ENCODE data around the gene EPN3. TPM values are rescaled to one million over a fixed set of nuclear protein-coding genes. Genes with fewer than 3 reads are reported as not detected.

Gene EPN3
- polyA plus RNA-seq, 1 donor (not counting 4 experiments of a cell fraction or from before 2014, with no cell fraction given) = 66.7 TPM

DNA sequence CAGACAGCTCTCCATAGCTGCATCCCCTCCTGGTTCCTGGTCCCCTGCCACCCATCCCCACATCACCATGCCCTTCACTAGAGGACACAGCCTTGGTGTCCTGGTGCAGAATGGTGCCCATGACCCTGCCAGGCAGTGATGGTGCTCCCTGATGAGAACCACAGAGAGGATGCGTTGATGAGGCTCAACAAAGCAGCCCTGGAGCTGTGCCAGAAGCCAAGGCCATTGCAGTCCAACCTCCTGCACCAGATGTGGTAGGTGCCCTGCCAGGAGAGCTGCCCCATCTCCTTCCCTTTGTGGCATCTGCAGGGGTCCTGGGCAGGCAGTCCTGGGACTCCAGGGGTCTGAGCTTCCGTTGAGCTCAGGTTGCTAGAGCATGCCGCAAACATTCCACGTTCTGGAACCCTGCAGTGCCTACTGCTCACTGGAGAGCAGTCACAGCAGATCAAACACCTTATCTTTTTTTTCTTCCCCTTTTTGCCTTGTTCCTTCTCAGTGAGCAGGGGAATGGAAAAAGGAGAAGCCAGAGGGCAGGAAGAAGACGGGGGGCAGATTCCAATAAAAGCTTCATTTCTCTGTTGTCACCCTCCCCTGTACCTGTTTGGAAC lies 5.3 kb upstream of the EPN3 start:
- dilution Hi-C loops (cut with MboI; ENCODE audit: extremely low pct_ligation_motif_present, low sequenced_read_pairs) = no loop called here
- no peaks in the 10 kb centered on the region for H3K9me1 ChIP-seq (ENCODE audit: control insufficient read depth, extremely low read depth, insufficient read depth, low read length)
- H3K4me3 ChIP-seq (ENCODE audit: control insufficient read depth in 2 of 3, extremely low read depth in 1 of 3, insufficient read depth in 2 of 3, low read depth in 1 of 3, low read length in 3 of 3) = no peak overlapping the region
- H3K4me1 ChIP-seq (ENCODE audit: control insufficient read depth, extremely low read depth, insufficient read depth, low read length) = peaks cover 26% of the 10 kb centered on the region
- no peaks in the 10 kb centered on the region for H3K36me3 ChIP-seq (ENCODE audit: control insufficient read depth in 2 of 2, extremely low read depth in 1 of 2, insufficient read depth in 2 of 2, low read length in 2 of 2)
- H3K27me3 ChIP-seq (ENCODE audit: control insufficient read depth, extremely low read depth, insufficient read depth, low read length) = no peaks in the 10 kb centered on the region
- TF ChIP-seq EZH2 (IDR thresholded peaks at IDR 0.05; ENCODE audit: low read length) = no peak
- TF ChIP-seq, protein P1, sequence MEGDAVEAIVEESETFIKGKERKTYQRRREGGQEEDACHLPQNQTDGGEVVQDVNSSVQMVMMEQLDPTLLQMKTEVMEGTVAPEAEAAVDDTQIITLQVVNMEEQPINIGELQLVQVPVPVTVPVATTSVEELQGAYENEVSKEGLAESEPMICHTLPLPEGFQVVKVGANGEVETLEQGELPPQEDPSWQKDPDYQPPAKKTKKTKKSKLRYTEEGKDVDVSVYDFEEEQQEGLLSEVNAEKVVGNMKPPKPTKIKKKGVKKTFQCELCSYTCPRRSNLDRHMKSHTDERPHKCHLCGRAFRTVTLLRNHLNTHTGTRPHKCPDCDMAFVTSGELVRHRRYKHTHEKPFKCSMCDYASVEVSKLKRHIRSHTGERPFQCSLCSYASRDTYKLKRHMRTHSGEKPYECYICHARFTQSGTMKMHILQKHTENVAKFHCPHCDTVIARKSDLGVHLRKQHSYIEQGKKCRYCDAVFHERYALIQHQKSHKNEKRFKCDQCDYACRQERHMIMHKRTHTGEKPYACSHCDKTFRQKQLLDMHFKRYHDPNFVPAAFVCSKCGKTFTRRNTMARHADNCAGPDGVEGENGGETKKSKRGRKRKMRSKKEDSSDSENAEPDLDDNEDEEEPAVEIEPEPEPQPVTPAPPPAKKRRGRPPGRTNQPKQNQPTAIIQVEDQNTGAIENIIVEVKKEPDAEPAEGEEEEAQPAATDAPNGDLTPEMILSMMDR (optimal IDR thresholded peaks at IDR 0.05 in 1 of 3, IDR thresholded peaks at IDR 0.05 in 1 of 3, conservative IDR thresholded peaks at IDR 0.05 in 1 of 3; ENCODE audit: extremely low read depth in 1 of 3, insufficient read depth in 2 of 3, low read length in 3 of 3) = no peak
- DNase-seq (ENCODE audit: low read depth, low spot score) = no peak
- H3K9me3 ChIP-seq (ENCODE audit: control insufficient read depth, low read depth, low read length) = no peaks in the 10 kb centered on the region
- H3K4me2 ChIP-seq (ENCODE audit: control insufficient read depth, extremely low read depth, insufficient read depth, low read depth, low read length) = no peak overlapping the region
- H3K27ac ChIP-seq (ENCODE audit: control insufficient read depth, insufficient read depth, low read length) = no peak overlapping the region
- no peak for FAIRE-seq
- no peaks in the 10 kb centered on the region for H4K20me1 ChIP-seq (ENCODE audit: control insufficient read depth, extremely low read depth, insufficient read depth, low read length)
- no peak overlapping the region for H3K9ac ChIP-seq (ENCODE audit: control insufficient read depth, extremely low read depth, insufficient read depth, low read length)
- H2AFZ ChIP-seq (ENCODE audit: control insufficient read depth, low read length) = no peak overlapping the region
- no peaks in the 10 kb centered on the region for H3K79me2 ChIP-seq (ENCODE audit: control insufficient read depth, insufficient read depth, low read length)

DNA sequence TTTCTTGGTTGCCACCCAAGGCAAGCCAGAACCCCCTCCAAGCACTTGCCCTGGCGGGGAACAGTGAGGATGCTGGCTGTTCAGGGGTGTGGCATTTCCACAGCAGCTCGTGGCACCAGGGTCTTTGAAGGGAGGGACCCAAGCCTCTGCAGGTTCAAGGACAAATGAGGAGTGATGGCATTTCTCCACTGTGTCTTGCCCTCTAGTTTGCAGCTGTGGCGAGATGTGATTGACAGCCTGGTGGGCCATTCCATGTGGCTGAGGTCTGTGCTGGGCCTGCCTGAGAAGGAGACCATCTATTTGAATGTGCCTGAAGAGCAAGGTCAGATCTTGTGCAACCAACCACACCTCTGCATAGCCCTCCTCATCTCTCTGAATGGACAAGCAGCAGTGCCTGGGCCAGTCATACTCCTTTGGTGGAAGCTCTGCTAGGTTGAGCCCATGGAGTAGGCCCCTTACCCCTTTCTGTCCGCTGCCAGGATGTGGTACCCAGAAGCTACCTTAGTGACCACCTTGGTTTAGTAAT lies 4.5 kb upstream of the EPN3 start:
- Histone ChIP-seq H3K27ac (ENCODE audit: control insufficient read depth, insufficient read depth, low read length) (no peak overlapping the region), H3K36me3 (ENCODE audit: control insufficient read depth in 2 of 2, extremely low read depth in 1 of 2, insufficient read depth in 2 of 2, low read length in 2 of 2) (no peaks in the 10 kb centered on the region), H3K27me3 (ENCODE audit: control insufficient read depth, extremely low read depth, insufficient read depth, low read length) (no peaks in the 10 kb centered on the region), H3K4me3 (ENCODE audit: control insufficient read depth in 2 of 3, extremely low read depth in 1 of 3, insufficient read depth in 2 of 3, low read depth in 1 of 3, low read length in 3 of 3) (no peak overlapping the region), H3K4me2 (ENCODE audit: control insufficient read depth, extremely low read depth, insufficient read depth, low read depth, low read length) (no peak overlapping the region), H3K9me3 (ENCODE audit: control insufficient read depth, low read depth, low read length) (no peaks in the 10 kb centered on the region), H2AFZ (ENCODE audit: control insufficient read depth, low read length) (no peak overlapping the region), H3K9me1 (ENCODE audit: control insufficient read depth, extremely low read depth, insufficient read depth, low read length) (no peaks in the 10 kb centered on the region), H3K4me1 (ENCODE audit: control insufficient read depth, extremely low read depth, insufficient read depth, low read length) (peaks cover 23% of the 10 kb centered on the region), H4K20me1 (ENCODE audit: control insufficient read depth, extremely low read depth, insufficient read depth, low read length) (no peaks in the 10 kb centered on the region), H3K79me2 (ENCODE audit: control insufficient read depth, insufficient read depth, low read length) (peaks cover 7% of the 10 kb centered on the region), H3K9ac (ENCODE audit: control insufficient read depth, extremely low read depth, insufficient read depth, low read length) (no peak overlapping the region)
- DNase-seq (ENCODE audit: low read depth, low spot score) (no peak), FAIRE-seq (no peak)
- dilution Hi-C loops (cut with MboI; ENCODE audit: extremely low pct_ligation_motif_present, low sequenced_read_pairs) = no loop called here
- no peak for TF ChIP-seq EZH2 (IDR thresholded peaks at IDR 0.05; ENCODE audit: low read length)
- TF ChIP-seq, protein P1 (optimal IDR thresholded peaks at IDR 0.05 in 1 of 3, IDR thresholded peaks at IDR 0.05 in 1 of 3, conservative IDR thresholded peaks at IDR 0.05 in 1 of 3; ENCODE audit: extremely low read depth in 1 of 3, insufficient read depth in 2 of 3, low read length in 3 of 3) = no peak

Measured in keratinocyte (primary cell).